Upper lobe of left lung (tissue), 6 donors: ENCODE results near the gene TSPO. TPM values are rescaled to one million over a fixed set of nuclear protein-coding genes. Genes with fewer than 3 reads are reported as not detected.

Source experiments
- ATAC-seq, 2 donors: fragments of 200-7000 bp; cut with Tn5 transposase; one replicate each; pipeline ENCODE4 v1.9.1; 2022; ENCODE audit warnings: mild to moderate bottlenecking in 2 of 2, moderate library complexity in 2 of 2; ENCODE audit not compliant: low FRiP score in 2 of 2
- DNase-seq, 2 donors: peaks; one replicate each; pipeline ENCODE4 v3.0.0-alpha.2; 2019 to 2020
- H3K27ac ChIP-seq, 4 donors: fragments of 200-600 bp; sonication (generic); one replicate each; pipeline ENCODE4 v1.5.1; 2016 to 2019
- H3K27me3 ChIP-seq, 4 donors: fragments of 200-600 bp; sonication (generic); one replicate each; pipeline ENCODE4 v1.5.1; 2017 to 2019
- H3K36me3 ChIP-seq, 4 donors: fragments of 200-600 bp; sonication (generic); one replicate each; pipeline ENCODE4 v1.5.1; 2016 to 2019
- H3K4me1 ChIP-seq, 4 donors: fragments of 200-600 bp; sonication (generic); one replicate each; pipeline ENCODE4 v1.5.1; 2018 to 2019
- H3K4me3 ChIP-seq, 4 donors: fragments of 200-600 bp; sonication (generic); one replicate each; pipeline ENCODE4 v1.5.1; 2017 to 2019; ENCODE audit warnings: mild to moderate bottlenecking in 2 of 4, moderate library complexity in 1 of 4
- H3K9me3 ChIP-seq, 4 donors: fragments of 200-600 bp; sonication (generic); one replicate each; pipeline ENCODE4 v1.5.1; 2018 to 2019
- CTCF ChIP-seq, 6 experiments: fragments of 450-650 bp in 4 of 6; fragments of 200-600 bp in 2 of 6; sonication (generic) in 2 of 6; IDR thresholded peaks; one replicate each; pipeline ENCODE4 v1.5.1; 2016 to 2019; ENCODE audit warnings: antibody characterized with exemption in 6 of 6
- EP300 ChIP-seq, 4 donors: sonication (generic); formaldehyde crosslinking; IDR thresholded peaks; one replicate each; pipeline ENCODE4 v1.5.1; 2017; ENCODE audit warnings: antibody characterized with exemption in 4 of 4, control low read depth in 2 of 4
- POLR2A ChIP-seq, 4 donors: fragments of 450-650 bp; IDR thresholded peaks; one replicate each; pipeline ENCODE4 v1.5.1; 2016 to 2017; ENCODE audit warnings: antibody characterized with exemption in 4 of 4, mild to moderate bottlenecking in 2 of 4
- POLR2AphosphoS5 ChIP-seq, 2 donors: sonication (generic); formaldehyde crosslinking; IDR thresholded peaks; one replicate each; pipeline ENCODE4 v1.5.1; 2017; ENCODE audit warnings: antibody characterized with exemption in 2 of 2
- WGBS, 2 donors: methylation state at CpG; one replicate each; pipeline ENCODE4 v1.1.5; 2017 to 2018; 5-methylcytosine and 5-hydroxymethylcytosine counted together
- total RNA-seq, 6 donors: library from RNA; depleted of rRNA in 4 of 6; stranded (reverse); fragments of >200 nt in 4 of 6; gene quantifications; one replicate each; pipeline versions ENCODE4 v1.1.0 to v1.2.1, GENCODE V29; 2016 to 2021
- donor health status: DM: no; HTN: no; CAD: no; lungs with moderate emphysema.
- donor health status: DM: no; HTN: yes; CAD: no; lungs with severe emphysema.

Gene TSPO
- total RNA-seq, 6 donors from 2014 or later = 127 to 426 (median 315) TPM

DNA sequence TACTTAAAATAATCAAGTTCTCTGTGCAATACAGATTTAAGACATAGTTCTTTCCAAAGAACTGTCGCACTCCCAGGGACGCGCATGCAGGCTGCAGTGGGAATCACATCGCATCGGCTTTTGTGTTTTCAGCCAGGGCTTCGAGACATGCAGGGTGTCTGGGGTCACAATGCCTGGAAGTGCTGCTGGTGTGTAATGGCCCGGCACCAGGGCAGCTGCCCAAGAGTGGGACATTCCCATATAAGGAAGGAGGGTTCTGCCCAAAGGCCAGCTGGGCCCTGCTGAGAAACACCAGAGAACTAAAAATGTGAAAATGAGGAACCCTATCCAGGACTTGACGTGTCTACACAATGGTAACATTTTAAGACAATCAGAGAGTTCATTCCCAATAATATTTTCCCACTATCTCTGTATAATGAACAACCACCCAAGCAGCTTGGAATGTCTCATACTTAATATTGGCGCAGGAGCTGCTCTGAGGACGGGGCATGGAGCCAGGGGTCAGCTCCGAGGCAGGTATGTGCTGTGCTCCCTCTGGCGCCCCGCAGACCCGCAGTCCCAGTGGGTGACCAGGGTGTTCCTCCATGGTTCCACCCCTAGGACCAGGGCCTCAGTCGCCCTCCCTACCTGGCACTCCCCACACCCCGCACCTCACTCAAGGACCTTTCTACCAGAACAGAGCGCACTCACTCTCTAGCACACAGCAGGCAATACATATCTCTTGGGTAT lies 19.4 kb upstream of the TSPO start:
- H3K27me3 ChIP-seq = no peaks in the 10 kb centered on the region
- H3K9me3 ChIP-seq = no peaks in the 10 kb centered on the region
- H3K4me1 ChIP-seq = peaks cover 13 to 35% (median 20%) of the 10 kb centered on the region in 4 donors
- H3K27ac ChIP-seq = no peak overlapping the region
- ATAC-seq = peak in 1 of 2 donors; percentile 13
- no peak for DNase-seq
- no peak overlapping the region for H3K4me3 ChIP-seq
- TF ChIP-seq POLR2A (IDR thresholded peaks at IDR 0.05) (no peak), CTCF (IDR thresholded peaks at IDR 0.05) (no peak), EP300 (IDR thresholded peaks at IDR 0.05) (no peak), POLR2AphosphoS5 (IDR thresholded peaks at IDR 0.05) (no peak)
- 76 to 86% methylated on average over 11 to 17 of the region's 17 CpGs for WGBS, 2 donors
- peaks cover 8 to 58% (median 23%) of the 10 kb centered on the region in 4 donors for H3K36me3 ChIP-seq

- H3K4me1 ChIP-seq = peaks cover 17 to 40% (median 19%) of the 10 kb centered on the region in 4 donors
- peaks cover 10 to 72% (median 30%) of the 10 kb centered on the region in 4 donors for H3K36me3 ChIP-seq
- TF ChIP-seq POLR2A (IDR thresholded peaks at IDR 0.05) (no peak), POLR2AphosphoS5 (IDR thresholded peaks at IDR 0.05) (no peak), CTCF (IDR thresholded peaks at IDR 0.05) (no peak), EP300 (IDR thresholded peaks at IDR 0.05) (no peak)
These were observed 18.0 kb upstream of the TSPO start for GRCh38 chr22:43133401-43133800.

GRCh38 chr22:43134553-43134952 lies 16.8 kb upstream of the TSPO start:
- 100% methylated on average over 3 of the region's 4 CpGs for WGBS, 2 donors
- no peak for ATAC-seq
- Histone ChIP-seq H3K4me1 (peaks cover 10 to 29% (median 14%) of the 10 kb centered on the region in 4 donors), H3K36me3 (peaks cover 10 to 79% (median 36%) of the 10 kb centered on the region in 4 donors), H3K4me3 (no peak overlapping the region), H3K27ac (peak overlapping the region in 1 of 4 donors; percentile 13), H3K9me3 (no peaks in the 10 kb centered on the region), H3K27me3 (no peaks in the 10 kb centered on the region)
- TF ChIP-seq POLR2AphosphoS5 (IDR thresholded peaks at IDR 0.05) (no peak), EP300 (IDR thresholded peaks at IDR 0.05) (no peak), POLR2A (IDR thresholded peaks at IDR 0.05) (no peak), CTCF (IDR thresholded peaks at IDR 0.05) (no peak)
- no peak for DNase-seq

More at GRCh38 chr22:43133401-43133800, 18.0 kb upstream of the TSPO start:
- no peaks in the 10 kb centered on the region for H3K9me3 ChIP-seq
- no peaks in the 10 kb centered on the region for H3K27me3 ChIP-seq
- no peak overlapping the region for H3K4me3 ChIP-seq
- 88 to 89% methylated on average over 9 of the region's 9 CpGs for WGBS, 2 donors
- no peak overlapping the region for H3K27ac ChIP-seq
- DNase-seq (no peak), ATAC-seq (no peak)

DNA sequence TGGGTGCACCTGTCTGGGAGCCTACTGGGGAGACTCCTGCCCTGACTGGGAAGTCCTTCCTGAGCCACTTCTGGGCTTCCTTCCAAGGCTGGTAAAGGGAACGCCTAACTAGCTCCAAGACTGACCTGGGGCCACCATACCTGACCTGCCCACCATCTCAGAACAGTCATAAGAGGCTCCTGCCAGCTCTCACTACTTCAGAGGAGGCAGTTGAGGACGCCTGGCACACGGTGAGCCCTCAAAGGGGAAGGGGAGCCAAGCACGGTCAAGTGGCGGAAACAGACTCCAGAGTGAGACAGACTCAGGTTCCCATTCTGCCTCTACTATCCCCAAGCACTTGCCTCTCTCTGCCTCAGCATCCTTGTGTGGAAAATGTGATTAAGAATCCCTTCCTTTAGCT lies 15.8 kb upstream of the TSPO start:
- DNase-seq (no peak), ATAC-seq (no peak)
- no peak overlapping the region for H3K4me3 ChIP-seq
- peaks cover 10 to 25% (median 14%) of the 10 kb centered on the region in 4 donors for H3K4me1 ChIP-seq
- WGBS, 2 donors = 62 to 88% methylated on average over 5 of the region's 5 CpGs
- TF ChIP-seq POLR2AphosphoS5 (IDR thresholded peaks at IDR 0.05) (no peak), EP300 (IDR thresholded peaks at IDR 0.05) (no peak), CTCF (IDR thresholded peaks at IDR 0.05) (no peak), POLR2A (IDR thresholded peaks at IDR 0.05) (no peak)
- peaks cover 10 to 87% (median 43%) of the 10 kb centered on the region in 4 donors for H3K36me3 ChIP-seq
- no peaks in the 10 kb centered on the region for H3K27me3 ChIP-seq
- peak overlapping the region in 3 of 4 donors; percentile 18 to 61 (median 36) for H3K27ac ChIP-seq
- H3K9me3 ChIP-seq = no peaks in the 10 kb centered on the region
